Spleen (tissue), 11 donors: ENCODE results near the gene RACGAP1. TPM values are rescaled to one million over a fixed set of nuclear protein-coding genes. Genes with fewer than 3 reads are reported as not detected.

ENCODE experiments used
- DNase-seq: peaks from one replicate; pipeline ENCODE4 v3.0.0-alpha.2; 2020
- H3K27ac ChIP-seq, 8 donors: fragments of 200-600 bp; sonication (generic) in 7 of 8; 1 replicate in 4 of 8; 2 replicates in 4 of 8; pipeline versions ENCODE4 v1.5.0 to v1.8.0; 2016 to 2021; ENCODE audit warnings: inconsistent platforms in 4 of 8, mild to moderate bottlenecking in 4 of 8, moderate library complexity in 1 of 8
- H3K27me3 ChIP-seq, 7 donors: fragments of 200-600 bp; sonication (generic) in 6 of 7; replicated peaks in 1 of 7; 1 replicate in 4 of 7; 2 replicates in 3 of 7; pipeline versions ENCODE4 v1.5.0 to v1.8.0; 2016 to 2021; ENCODE audit warnings: inconsistent platforms in 3 of 7, mild to moderate bottlenecking in 1 of 7
- H3K36me3 ChIP-seq, 6 donors: fragments of 200-600 bp; sonication (generic) in 5 of 6; 1 replicate in 4 of 6; 2 replicates in 2 of 6; pipeline versions ENCODE4 v1.5.0 to v1.8.0; 2016 to 2021; ENCODE audit warnings: inconsistent platforms in 2 of 6
- H3K4me1 ChIP-seq, 6 donors: fragments of 200-600 bp; sonication (generic) in 5 of 6; 1 replicate in 3 of 6; 2 replicates in 3 of 6; pipeline versions ENCODE4 v1.5.0 to v1.8.0; 2016 to 2021; ENCODE audit warnings: inconsistent platforms in 3 of 6
- H3K4me3 ChIP-seq, 8 donors: fragments of 200-600 bp; sonication (generic) in 7 of 8; 1 replicate in 4 of 8; 2 replicates in 4 of 8; pipeline versions ENCODE4 v1.5.0 to v1.8.0; 2016 to 2021; ENCODE audit warnings: inconsistent platforms in 4 of 8, mild to moderate bottlenecking in 4 of 8, moderate library complexity in 2 of 8
- H3K9me3 ChIP-seq, 8 donors: fragments of 200-600 bp; sonication (generic) in 7 of 8; 1 replicate in 4 of 8; 2 replicates in 4 of 8; pipeline versions ENCODE4 v1.5.0 to v1.8.0; 2016 to 2021; ENCODE audit warnings: inconsistent platforms in 4 of 8
- POLR2A ChIP-seq, 3 donors: fragments of 450-650 bp; IDR thresholded peaks; one replicate each; pipeline ENCODE4 v1.5.1; 2017; ENCODE audit warnings: antibody characterized with exemption in 3 of 3, mild to moderate bottlenecking in 1 of 3
- POLR2AphosphoS5 ChIP-seq, 3 donors: sonication (generic); formaldehyde crosslinking; IDR thresholded peaks; one replicate each; pipeline ENCODE4 v1.5.1; 2017; ENCODE audit warnings: antibody characterized with exemption in 3 of 3
- WGBS, 5 donors: extraction: QIAGEN DNeasy Blood & Tissue Kit in 3 of 5; methylation state at CpG; one replicate each; pipeline versions ENCODE4 v1.1.5 to v1.1.7; 2013 to 2018; 5-methylcytosine and 5-hydroxymethylcytosine counted together
- intact Hi-C: fragments of 100-400 bp; cut with DNase I; formaldehyde crosslinking; loops from one replicate; pipeline ENCODE4 v1.15.0; 2023; ENCODE audit warnings: low total_unique reads
- polyA plus RNA-seq, 3 donors: library from polyadenylated mRNA; stranded (reverse); fragments of 200-250 nt; gene quantifications; one replicate each; pipeline ENCODE4 v1.2.1, GENCODE V29; 2013
- total RNA-seq, 7 donors: library from RNA; depleted of rRNA in 3 of 7; stranded (reverse); fragments of >200 nt in 3 of 7; fragmentation: NEBNext Ultra II Directional in 4 of 7; extraction: Animal tissue kit (Norgen Biotek cat#: 25700) in 4 of 7; gene quantifications; one replicate each; pipeline versions ENCODE4 v1.1.0 to v1.2.1, GENCODE V29; 2016 to 2021
- TF ChIP-seq, protein P1 (sequence below), 11 experiments: fragments of 200-600 bp in 7 of 11; fragments of 450-650 bp in 4 of 11; sonication (generic) in 4 of 11; IDR thresholded peaks in 8 of 11; conservative IDR thresholded peaks in 3 of 11; 1 replicate in 7 of 11; 2 replicates in 4 of 11; pipeline versions ENCODE4 v1.4.0 to v1.8.0; 2016 to 2021; ENCODE audit warnings: antibody characterized with exemption in 11 of 11, inconsistent platforms in 4 of 11, mild to moderate bottlenecking in 1 of 11
- donor health status: healthy with polysubstance abuse.
- donor health status: DM: no; HTN: no; CAD: no; lungs with moderate emphysema.
- donor health status: DM: no; HTN: no; CAD: no.
- donor health status: Bipolar disorder and iron deficiency.
- donor health status: healthy.
- donor health status: DM: no; HTN: no; CAD: no.
- donor health status: DM: yes; HTN: yes; CAD: no.

The RACGAP1 gene
- total and polyA plus RNA-seq, 10 donors, result 3.4 to 21.1 (median 9.4) TPM

DNA sequence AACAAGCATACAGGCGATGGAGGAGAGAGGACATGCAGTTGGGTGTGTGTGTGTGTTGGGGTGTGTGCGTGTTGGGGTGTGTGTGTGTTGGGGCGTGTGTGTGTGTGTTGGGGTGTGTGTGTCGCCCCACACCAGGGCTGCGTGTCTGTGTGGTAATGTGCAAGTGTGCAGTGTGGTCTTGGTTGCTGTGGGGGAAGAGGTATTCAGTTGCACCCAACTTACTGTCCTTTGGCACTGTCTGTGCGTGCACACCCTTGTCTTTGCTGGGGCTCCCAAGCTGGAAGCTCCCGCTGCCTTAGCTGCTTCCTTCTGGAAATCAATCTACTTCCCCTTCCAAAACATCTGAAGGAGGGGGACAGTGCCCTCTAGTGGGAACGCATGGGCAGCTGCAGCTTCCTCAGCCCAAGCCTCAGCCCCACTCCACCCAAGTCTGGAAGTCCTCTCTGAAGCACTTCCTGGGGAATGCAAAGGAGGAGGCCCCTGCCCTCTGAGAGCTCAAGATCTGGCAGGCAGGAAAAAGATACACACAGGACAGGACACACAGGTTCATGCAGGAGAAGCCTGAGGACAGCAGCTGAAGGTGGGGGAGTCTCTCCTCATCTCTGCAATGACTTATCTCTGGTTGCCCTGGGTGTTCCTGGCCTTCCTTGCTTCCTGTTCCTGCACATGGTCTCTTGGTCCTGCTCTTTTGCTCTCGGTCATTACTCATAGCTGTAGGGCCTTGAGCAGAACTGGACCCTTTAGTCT is 45.2 kb upstream of the RACGAP1 start:
- Histone ChIP-seq H3K27ac (no peak overlapping the region), H3K36me3 (no peaks in the 10 kb centered on the region), H3K9me3 (no peaks in the 10 kb centered on the region), H3K4me3 (peak overlapping the region in 1 of 8 donors; percentile 37), H3K27me3 (peaks cover 0 to 7% (median 0%) of the 10 kb centered on the region in 7 donors), H3K4me1 (peaks cover 3 to 15% (median 9%) of the 10 kb centered on the region in 6 donors)
- TF ChIP-seq, protein P1, sequence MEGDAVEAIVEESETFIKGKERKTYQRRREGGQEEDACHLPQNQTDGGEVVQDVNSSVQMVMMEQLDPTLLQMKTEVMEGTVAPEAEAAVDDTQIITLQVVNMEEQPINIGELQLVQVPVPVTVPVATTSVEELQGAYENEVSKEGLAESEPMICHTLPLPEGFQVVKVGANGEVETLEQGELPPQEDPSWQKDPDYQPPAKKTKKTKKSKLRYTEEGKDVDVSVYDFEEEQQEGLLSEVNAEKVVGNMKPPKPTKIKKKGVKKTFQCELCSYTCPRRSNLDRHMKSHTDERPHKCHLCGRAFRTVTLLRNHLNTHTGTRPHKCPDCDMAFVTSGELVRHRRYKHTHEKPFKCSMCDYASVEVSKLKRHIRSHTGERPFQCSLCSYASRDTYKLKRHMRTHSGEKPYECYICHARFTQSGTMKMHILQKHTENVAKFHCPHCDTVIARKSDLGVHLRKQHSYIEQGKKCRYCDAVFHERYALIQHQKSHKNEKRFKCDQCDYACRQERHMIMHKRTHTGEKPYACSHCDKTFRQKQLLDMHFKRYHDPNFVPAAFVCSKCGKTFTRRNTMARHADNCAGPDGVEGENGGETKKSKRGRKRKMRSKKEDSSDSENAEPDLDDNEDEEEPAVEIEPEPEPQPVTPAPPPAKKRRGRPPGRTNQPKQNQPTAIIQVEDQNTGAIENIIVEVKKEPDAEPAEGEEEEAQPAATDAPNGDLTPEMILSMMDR (IDR thresholded peaks at IDR 0.05 in 8 of 11, conservative IDR thresholded peaks at IDR 0.05 in 3 of 11), result peak; percentile 72 to 97 (median 92)
- TF ChIP-seq POLR2A (IDR thresholded peaks at IDR 0.05) (no peak), POLR2AphosphoS5 (IDR thresholded peaks at IDR 0.05) (peak in 1 of 3 donors; percentile 8)
- DNase-seq, result peak; percentile 89
- intact Hi-C loops, result no loop called here
- WGBS, 5 donors, result 36 to 41% (median 38%) methylated on average over 8 to 9 of the region's 9 CpGs

DNA sequence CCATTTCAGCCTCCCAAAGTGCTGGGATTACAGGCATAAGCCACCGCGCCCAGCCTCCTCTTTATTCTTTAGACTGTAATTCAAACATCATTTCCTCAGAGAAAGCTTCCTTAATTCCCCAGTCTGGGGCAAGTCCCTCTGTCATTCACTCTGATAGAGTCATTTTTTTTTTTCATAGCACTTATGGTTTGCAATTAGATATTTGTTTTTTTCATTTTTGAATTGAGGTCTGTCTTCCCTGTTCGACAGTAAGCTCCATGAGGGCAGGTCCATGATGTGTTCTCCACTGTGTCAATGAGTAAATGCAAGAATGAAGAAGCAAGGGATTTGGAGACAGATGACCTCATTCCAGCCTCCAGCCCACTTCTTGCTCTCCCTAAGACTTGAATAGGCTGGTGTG is 44.2 kb upstream of the RACGAP1 start:
- 88 to 97% (median 93%) methylated on average over 3 of the region's 3 CpGs for WGBS, 5 donors
- TF ChIP-seq, protein P1 (IDR thresholded peaks at IDR 0.05 in 8 of 11, conservative IDR thresholded peaks at IDR 0.05 in 3 of 11), result no peak
- TF ChIP-seq POLR2A (IDR thresholded peaks at IDR 0.05) (no peak), POLR2AphosphoS5 (IDR thresholded peaks at IDR 0.05) (no peak)
- intact Hi-C loops, result loop anchor here (10.0 kb wide), 1 partner anchor 205 kb away; no protein-coding TSS in a partner anchor

DNA sequence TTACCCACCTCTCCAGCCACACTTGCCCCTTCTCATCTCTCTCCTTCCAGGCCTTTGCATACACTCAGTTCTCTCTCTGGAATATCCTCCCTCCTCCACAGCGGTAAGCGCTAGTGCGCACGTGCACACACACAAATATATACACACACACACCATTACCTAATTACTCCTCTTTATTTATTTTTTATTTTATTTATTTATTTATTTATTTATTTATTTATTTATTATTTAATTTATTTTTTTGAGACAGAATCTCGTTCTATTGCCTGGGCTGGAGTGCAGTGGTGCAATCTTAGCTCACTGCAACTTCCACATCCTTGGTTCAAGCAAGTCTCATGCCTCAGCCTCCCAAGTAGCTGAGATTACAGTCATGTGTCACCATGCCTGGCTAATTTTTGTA is 43.8 kb upstream of the RACGAP1 start:
- Histone ChIP-seq H3K27me3 (peaks cover 0 to 18% (median 0%) of the 10 kb centered on the region in 7 donors), H3K27ac (no peak overlapping the region), H3K36me3 (no peaks in the 10 kb centered on the region), H3K4me1 (peaks cover 0 to 11% (median 6%) of the 10 kb centered on the region in 6 donors), H3K9me3 (no peaks in the 10 kb centered on the region), H3K4me3 (no peak overlapping the region)
- intact Hi-C loops, result loop anchor here (10.0 kb wide), 1 partner anchor 204 kb away; no protein-coding TSS in a partner anchor
- 83 to 97% (median 88%) methylated on average over 5 of the region's 5 CpGs for WGBS, 5 donors
- DNase-seq, result peak; percentile 0
- TF ChIP-seq, protein P1 (IDR thresholded peaks at IDR 0.05 in 8 of 11, conservative IDR thresholded peaks at IDR 0.05 in 3 of 11), result no peak

More for the DNA sequence above, 44.2 kb upstream of the RACGAP1 start:
- H3K9me3 ChIP-seq, result no peaks in the 10 kb centered on the region
- DNase-seq, result peak; percentile 4
- no peaks in the 10 kb centered on the region for H3K36me3 ChIP-seq
- peaks cover 0 to 14% (median 0%) of the 10 kb centered on the region in 7 donors for H3K27me3 ChIP-seq
- no peak overlapping the region for H3K4me3 ChIP-seq
- no peak overlapping the region for H3K27ac ChIP-seq
- H3K4me1 ChIP-seq, result peaks cover 0 to 11% (median 6%) of the 10 kb centered on the region in 6 donors

DNA sequence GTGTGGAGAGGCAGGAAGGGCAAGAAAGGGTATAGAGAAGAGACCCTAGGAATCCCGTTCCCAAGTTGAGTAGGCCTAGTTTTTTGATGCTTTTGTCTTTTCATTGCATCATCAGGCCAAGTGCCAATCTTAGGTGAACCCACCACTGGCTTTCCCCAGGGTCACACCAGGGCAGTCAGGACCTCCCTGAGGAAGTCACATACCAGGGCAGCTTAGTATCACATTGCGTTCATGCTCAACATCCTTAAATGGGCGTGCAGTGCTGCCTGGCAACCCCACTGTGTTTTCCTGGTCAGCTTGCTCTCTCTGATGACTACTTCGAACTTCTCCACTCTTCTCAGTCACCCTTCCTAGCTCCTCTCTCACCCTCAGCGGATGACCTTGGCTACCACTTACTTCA is 41.1 kb upstream of the RACGAP1 start:
- Histone ChIP-seq H3K27me3 (peaks cover 0 to 38% (median 0%) of the 10 kb centered on the region in 7 donors), H3K36me3 (no peaks in the 10 kb centered on the region), H3K4me3 (no peak overlapping the region), H3K9me3 (no peaks in the 10 kb centered on the region), H3K27ac (no peak overlapping the region), H3K4me1 (peaks cover 0 to 11% (median 6%) of the 10 kb centered on the region in 6 donors)
- intact Hi-C loops, result loop anchor here (10.0 kb wide), 1 partner anchor 202 kb away; no protein-coding TSS in a partner anchor
- WGBS, 5 donors, result 41 to 56% (median 47%) methylated on average over 5 of the region's 5 CpGs
- TF ChIP-seq POLR2AphosphoS5 (IDR thresholded peaks at IDR 0.05) (peak in 1 of 3 donors; percentile 26), POLR2A (IDR thresholded peaks at IDR 0.05) (no peak)
- TF ChIP-seq, protein P1 (IDR thresholded peaks at IDR 0.05 in 8 of 11, conservative IDR thresholded peaks at IDR 0.05 in 3 of 11), result no peak
- no peak for DNase-seq
